ENCODE data around the gene RNF207.

DNA sequence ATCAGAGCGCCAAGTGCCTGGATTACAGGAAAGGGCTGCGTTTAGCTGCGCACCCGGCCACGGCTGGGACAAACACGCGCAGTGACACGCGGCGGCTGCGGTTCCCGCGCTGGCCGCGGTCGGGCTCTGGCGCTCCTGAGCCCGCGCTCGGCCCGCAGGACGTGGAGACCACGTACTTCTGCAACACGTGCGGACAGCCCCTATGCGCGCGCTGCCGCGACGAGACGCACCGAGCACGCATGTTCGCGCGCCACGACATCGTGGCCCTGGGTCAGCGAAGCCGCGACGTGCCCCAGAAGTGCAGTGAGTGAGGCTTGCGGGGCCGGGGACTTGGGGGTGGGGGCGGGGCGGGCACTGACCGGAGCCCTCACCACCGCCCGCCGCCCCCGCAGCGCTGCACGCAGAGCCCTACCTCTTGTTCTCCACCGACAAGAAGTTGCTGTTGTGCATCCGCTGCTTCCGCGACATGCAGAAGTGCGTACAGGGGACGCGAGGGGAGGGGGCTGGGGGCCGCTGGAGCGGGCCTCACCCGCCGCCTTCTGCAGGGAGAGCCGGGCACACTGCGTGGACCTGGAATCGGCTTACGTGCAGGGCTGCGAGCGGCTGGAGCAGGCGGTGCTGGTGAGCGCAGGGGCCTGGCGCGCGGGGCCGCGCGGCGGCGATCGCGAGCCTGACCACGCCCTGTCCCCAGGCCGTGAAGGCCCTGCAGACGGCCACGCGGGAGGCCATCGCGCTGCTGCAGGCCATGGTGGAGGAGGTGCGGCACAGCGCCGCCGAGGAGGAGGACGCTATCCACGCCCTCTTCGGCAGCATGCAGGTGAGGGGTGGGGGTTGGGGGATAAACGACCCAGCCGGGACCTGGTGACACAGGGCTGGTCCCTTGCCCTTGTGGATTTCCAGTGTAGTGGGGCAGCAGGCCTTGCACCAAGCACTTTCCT lies 3.1 kb downstream of the RNF207 start:
- TF ChIP-seq POLR2A (IDR thresholded peaks at IDR 0.05; ENCODE audit: low read length), result no peak
- TF ChIP-seq GATA1 (IDR thresholded peaks at IDR 0.05; ENCODE audit: low read depth, low read length), result no peak
